Superior temporal gyrus (tissue), 1 donor: Measurements from ENCODE around the gene SH3BP1.
A peak's percentile ranks its signal among the peaks of the same experiment; 100 is the strongest.

Experiments used
- DNase-seq: peaks from one replicate; pipeline ENCODE4 v3.0.0-alpha.2; 2016; ENCODE audit errors: extremely low spot score

Gene SH3BP1

DNA sequence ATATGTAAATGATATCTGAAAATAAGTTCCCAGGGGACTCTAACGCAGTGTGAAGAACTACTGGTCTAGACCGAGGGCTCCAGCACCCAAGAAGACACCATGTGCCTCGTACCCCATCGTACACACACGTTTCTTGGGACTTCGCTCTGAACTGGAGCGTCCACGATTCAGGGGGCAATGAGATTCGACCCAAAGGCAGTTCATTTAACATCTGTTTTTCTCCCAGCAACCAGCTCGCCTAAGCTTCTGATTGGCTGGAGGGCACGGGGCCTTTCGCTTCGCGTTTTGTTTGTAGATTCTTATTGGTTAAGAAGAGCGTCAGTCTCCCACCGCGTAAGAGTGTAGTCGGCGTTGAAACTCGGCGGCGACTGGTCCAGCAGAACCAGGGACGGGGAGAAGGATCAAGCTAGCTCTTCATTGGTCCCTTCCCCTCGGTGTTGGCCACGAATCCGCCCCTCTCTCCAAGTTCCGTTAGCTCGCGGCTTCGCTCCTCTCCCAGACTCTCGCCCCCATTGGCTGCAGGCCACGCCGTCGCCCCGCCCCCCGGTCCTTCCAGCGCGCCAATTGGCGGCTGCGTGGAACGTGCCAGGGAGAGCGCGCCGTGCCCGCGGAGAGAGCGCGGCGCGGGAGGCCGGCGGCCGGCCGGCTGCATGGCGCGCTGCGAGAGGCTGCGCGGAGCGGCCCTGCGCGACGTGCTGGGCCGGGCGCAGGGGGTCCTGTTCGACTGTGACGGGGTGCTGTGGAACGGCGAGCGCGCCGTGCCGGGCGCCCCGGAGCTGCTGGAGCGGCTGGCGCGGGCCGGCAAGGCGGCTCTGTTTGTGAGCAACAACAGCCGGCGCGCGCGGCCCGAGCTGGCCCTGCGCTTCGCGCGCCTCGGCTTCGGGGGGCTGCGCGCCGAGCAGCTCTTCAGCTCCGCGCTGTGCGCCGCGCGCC, 18.9 kb downstream of the SH3BP1 start, which contains the start of gene PDXP:
TSS of gene PDXP (plus strand) at position 591 of the 933 bp plus-strand sequence. CDS start at position 651, 60 bp downstream.
- peak; percentile 99 for DNase-seq

DNA sequence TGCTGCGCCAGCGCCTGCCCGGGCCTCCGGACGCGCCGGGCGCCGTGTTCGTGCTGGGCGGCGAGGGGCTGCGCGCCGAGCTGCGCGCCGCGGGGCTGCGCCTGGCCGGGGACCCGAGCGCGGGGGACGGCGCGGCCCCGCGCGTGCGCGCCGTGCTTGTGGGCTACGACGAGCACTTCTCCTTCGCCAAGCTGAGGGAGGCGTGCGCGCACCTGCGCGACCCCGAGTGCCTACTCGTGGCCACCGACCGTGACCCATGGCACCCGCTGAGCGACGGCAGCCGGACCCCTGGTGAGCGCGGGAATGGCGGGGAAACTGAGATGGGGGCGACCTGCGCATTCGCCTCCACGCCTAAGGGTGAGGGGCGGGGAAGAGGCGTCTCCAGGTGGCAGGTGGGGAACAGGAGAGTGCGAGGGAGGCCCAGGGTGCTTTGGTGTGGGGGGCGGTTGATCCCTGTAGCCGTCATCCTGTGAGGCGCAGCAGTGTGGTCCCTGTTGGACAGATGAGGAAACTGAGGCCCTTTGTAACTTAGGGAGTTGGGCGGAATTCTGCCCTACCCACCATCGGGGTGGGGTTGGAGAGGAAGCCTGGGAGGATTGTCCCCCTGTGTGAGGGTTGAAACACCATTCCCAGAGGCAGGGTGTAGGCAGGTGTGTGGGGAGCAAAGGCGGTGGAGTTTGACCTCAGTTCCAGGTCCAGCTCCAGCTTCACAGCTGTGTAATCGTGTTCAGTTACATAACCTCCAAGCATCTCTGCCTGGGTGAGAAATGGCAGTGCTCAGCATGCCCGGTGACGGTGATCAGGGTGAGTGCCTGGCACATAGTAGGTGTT, 19.8 kb downstream of the SH3BP1 start:
- no peak for DNase-seq

DNA sequence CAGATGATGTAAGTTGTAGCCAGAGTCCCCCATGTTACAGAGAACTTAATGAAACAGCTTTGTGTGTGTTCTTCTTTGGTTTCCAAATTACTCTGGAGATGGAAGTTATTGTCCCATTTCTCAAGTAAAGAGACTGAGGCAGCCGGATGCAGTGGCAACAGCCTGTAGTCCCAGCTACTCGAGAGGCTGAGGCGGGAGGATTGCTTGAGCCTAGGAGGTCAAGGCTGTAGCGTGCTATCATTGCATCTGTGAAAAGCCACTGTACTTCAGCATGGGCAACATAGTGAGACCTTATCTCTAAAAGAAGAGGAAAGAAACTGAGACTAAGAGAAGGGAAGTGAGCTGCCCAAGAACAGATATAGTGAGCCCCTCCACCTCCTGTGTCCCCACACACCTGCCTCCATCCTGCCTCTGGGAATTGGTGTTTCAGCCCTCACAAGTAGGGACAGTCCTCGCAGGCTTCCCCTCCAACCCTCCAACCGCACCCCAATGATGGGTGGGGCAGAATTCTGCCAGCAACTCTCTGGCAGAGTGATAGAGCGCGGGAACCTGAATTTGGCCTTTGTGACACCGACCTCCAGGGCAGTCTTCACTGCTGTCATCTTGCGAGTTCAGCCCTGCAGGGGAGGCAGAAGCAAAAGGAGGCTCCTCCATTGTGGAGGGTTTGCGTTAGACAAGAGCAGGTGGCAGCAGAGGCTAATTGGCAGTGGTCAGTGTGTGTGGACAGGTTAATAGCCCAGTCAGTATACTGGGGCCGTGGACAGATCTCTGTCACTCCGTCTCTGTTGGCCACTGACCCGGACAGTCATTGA, 20.6 kb downstream of the SH3BP1 start:
- DNase-seq, result no peak

DNA sequence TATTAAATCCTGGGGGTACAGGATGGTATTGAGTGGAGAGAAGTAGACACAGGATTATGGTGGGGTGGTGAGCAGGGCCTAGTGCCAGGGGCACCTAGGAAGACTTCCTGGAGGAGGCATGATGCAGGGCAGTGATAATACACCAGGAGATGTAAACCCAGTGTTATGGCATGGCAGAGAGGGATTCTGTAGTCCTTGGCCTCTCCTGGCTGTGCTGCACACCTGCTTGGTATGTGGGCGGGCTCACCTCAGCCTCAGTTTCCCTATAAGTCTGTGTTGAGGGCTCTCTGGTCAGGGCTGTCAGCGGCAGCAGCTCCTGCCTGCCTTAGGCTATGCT, 21.2 kb downstream of the SH3BP1 start:
- DNase-seq, result no peak

GRCh38 chr22:37661160-37661924, 21.9 kb downstream of the SH3BP1 start:
- DNase-seq, result peak; percentile 71

DNA sequence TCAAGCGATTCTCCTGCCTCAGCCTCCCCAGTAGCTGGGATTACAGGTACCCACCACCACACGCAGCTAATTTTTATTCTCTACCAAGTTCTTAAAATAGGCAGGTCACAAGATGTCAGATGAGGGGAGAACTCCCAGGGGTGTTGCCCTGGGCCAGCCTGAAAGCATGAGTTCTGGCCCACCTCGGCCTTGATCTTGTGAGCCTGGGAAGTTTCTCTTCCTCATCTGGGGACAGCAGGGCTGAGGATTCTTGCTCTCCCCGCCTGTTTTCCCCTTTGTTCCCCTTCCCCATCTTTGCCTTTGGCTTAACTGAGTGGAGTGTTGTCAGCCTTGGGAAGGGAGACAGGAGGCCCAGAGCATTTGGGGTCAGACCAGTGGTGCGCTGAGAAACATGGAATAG, 22.6 kb downstream of the SH3BP1 start:
- DNase-seq, result no peak

- DNase-seq, result no peak
Observed at GRCh38 chr22:37663521-37664140, 24.2 kb downstream of the SH3BP1 start.

- peak; percentile 96 for DNase-seq
Observed at GRCh38 chr22:37664249-37665101, 25.0 kb downstream of the SH3BP1 start.

DNA sequence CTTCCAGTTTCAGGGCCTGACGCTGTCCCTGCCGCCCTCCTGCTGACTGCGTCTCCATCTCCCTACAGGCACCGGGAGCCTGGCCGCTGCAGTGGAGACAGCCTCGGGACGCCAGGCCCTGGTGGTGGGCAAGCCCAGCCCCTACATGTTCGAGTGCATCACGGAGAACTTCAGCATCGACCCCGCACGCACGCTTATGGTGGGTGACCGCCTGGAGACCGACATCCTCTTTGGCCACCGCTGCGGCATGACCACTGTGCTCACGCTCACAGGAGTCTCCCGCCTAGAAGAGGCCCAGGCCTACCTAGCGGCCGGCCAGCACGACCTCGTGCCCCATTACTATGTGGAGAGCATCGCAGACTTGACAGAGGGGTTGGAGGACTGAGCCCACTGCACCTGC, 26.0 kb downstream of the SH3BP1 start:
- DNase-seq, result no peak

- no peak for DNase-seq
Observed at GRCh38 chr22:37669586-37669985, 30.1 kb downstream of the SH3BP1 start.

GRCh38 chr22:37672206-37672919, 32.9 kb downstream of the SH3BP1 start:
- no peak for DNase-seq

GRCh38 chr22:37672920-37673455, 33.5 kb downstream of the SH3BP1 start:
- DNase-seq, result no peak

GRCh38 chr22:37674248-37674647, 34.8 kb downstream of the SH3BP1 start:
- no peak for DNase-seq

- peak; percentile 74 for DNase-seq
Observed at GRCh38 chr22:37674951-37675929, 35.8 kb downstream of the SH3BP1 start, which contains the start of gene LGALS1. TSS of gene LGALS1 (plus strand) at chr22:37675636. CDS start at chr22:37675703, 67 bp downstream.

DNA sequence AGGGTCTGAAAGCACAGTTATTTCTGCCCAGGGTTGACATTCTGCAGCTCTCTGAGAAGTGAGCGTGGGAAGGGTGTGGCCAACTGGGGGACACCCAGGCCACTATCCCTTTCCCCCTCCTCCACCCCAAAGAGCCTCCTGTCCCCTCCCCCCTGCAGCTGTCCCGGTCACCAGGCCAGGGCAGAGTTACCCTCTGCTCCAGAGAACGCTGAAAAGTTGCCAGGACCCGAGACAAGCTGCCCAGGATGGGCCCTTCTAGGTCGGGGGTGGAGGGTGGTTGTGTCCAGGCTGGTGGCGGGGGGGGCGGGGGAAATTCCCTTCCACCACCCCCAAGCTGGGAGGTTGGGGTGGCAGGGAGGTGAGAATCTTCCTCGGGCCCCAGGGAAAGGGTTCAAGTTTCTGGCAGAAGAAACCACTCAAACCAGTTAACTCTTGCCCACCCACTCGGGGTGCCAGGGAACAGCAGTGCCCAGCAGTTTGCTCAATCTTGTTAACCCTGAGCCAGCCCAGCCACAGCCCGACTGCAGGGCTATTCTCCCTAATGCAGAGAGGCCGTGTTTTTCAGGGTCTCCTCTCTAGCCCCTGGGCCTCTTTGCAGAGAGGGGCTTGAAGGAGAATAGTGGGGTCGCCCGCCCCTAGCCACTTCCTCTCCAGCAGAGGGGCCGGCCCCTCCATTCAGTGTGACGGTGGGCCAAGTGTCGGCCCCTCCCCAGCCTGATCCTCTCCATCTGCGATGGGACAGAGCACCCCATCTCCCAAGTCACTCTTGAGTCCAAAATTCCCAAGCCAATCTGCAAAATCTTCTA, 36.7 kb downstream of the SH3BP1 start:
- DNase-seq, result no peak

DNA sequence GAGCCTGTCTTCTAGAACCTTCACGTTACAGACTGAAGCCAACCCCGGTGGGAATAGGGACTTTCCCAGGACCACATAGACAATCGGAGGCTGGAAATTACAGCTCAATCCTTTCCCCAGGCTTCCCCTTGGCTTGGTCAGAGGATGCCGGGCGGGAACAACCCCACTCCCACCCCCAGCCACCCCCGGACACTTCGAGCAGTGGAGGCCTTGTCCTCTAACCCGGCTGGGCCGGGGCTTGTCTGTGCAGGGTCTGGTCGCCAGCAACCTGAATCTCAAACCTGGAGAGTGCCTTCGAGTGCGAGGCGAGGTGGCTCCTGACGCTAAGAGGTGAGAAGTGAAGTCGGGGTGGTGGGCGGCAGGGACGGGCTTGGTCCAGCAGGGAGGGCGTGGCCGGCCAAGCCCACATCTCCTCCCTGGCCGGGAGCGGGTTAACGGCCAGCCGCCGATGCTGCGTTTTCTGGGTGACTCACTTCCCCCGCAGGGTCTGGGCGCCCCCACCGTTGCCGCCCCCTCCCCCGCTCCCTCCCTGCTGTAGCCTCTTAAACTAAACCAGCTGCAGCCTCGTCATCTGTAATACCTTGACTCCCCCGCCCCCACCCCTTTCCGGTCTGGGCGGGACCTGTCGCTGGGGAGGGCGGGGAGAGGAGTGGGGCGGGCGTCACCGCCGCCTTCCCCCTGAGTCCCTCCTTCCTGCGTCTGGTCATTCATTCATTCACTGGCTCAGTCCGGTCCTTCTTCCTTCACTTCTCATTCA, 37.4 kb downstream of the SH3BP1 start:
- DNase-seq, result no peak
